HCT116 (cell line): ENCODE data around the gene CSF3R. TPM values are rescaled to one million over a fixed set of nuclear protein-coding genes. Genes with fewer than 3 reads are reported as not detected.
A peak's percentile ranks its signal among the peaks of the same experiment; 100 is the strongest.

Experiments used
- ATAC-seq: fragments of 200-7000 bp; cut with Tn5 transposase; 2 replicates; pipeline ENCODE4 v1.9.1; 2020; ENCODE audit warnings: mild to moderate bottlenecking, moderate library complexity
- BruUV-seq: library from RNA; stranded (reverse); fragments of 400-500 nt; replicated peaks from 2 replicates; lab custom pipeline; 2021; lab: Mats Ljungman, UMichigan
- CTCF ChIA-PET: fragments of 300-600 bp; sonication (Branson Sonifier 250); formaldehyde crosslinking; loops from one replicate; lab custom pipeline; 2021; ENCODE audit warnings: antibody characterized with exemption; lab: Charles Lee
- POLR2A ChIA-PET: fragments of 300-600, 350-600 bp; sonication (Branson Sonifier 250); formaldehyde crosslinking; loops from one replicate; lab custom pipeline; 2021; ENCODE audit warnings: antibody characterized with exemption; lab: Charles Lee
- RAD21 ChIA-PET, 2 experiments: fragments of 300-600 bp; sonication (Branson Sonifier 250); formaldehyde crosslinking; loops; one replicate each; lab custom pipeline; 2023; ENCODE audit warnings: low total read pairs in 2 of 2; ENCODE audit not compliant: uncharacterized antibody in 2 of 2, unreplicated experiment in 2 of 2, low non-redundant PET in 1 of 2; lab: Charles Lee
- DNase-seq: peaks from one replicate; pipeline ENCODE4 v3.0.0-alpha.2; 2010; ENCODE audit warnings: low read depth, low spot score
- H2AFZ ChIP-seq: fragments of 200-600 bp; shearing (Covaris generic), sonication (generic); 2 replicates; pipeline ENCODE4 v1.6.1; 2017; ENCODE audit warnings: low read depth, mixed run types, mixed read lengths, antibody characterized with exemption, low read length; ENCODE audit not compliant: poor library complexity, severe bottlenecking
- H3K27ac ChIP-seq: 2 replicates; pipeline ENCODE4 v1.5.1; 2012; ENCODE audit warnings: low read depth, low read length
- H3K27me3 ChIP-seq: fragments of 200-600 bp; sonication (generic); 2 replicates; pipeline ENCODE4 v1.6.1; 2016; ENCODE audit warnings: mixed run types, low read length, mixed read lengths; ENCODE audit not compliant: insufficient read depth
- H3K36me3 ChIP-seq, 2 experiments: fragments of 200-500 bp in 1 of 2; fragments of 200-600 bp in 1 of 2; sonication (Bioruptor generic) in 1 of 2; sonication (generic) in 1 of 2; 2 replicates each; pipeline versions ENCODE4 v1.5.1 to v1.6.1; 2014 to 2016; ENCODE audit warnings: low read length in 2 of 2, inconsistent platforms in 1 of 2, mixed read lengths in 1 of 2, mixed run types in 1 of 2; ENCODE audit not compliant: insufficient read depth in 2 of 2, control insufficient read depth in 1 of 2
- H3K4me1 ChIP-seq, 2 experiments: fragments of 200-600 bp in 1 of 2; sonication (generic) in 1 of 2; 2 replicates each; pipeline versions ENCODE4 v1.5.1 to v1.6.1; 2012 to 2017; ENCODE audit warnings: low read length in 2 of 2, inconsistent platforms in 1 of 2, mild to moderate bottlenecking in 1 of 2, mixed read lengths in 1 of 2, mixed run types in 1 of 2, moderate library complexity in 1 of 2; ENCODE audit not compliant: insufficient read depth in 2 of 2, control insufficient read depth in 1 of 2
- H3K4me2 ChIP-seq: fragments of 200-600 bp; sonication (generic); 2 replicates; pipeline ENCODE4 v1.6.1; 2017; ENCODE audit warnings: mixed run types, low read length, mixed read lengths
- H3K4me3 ChIP-seq, 2 experiments: fragments of 200-600 bp in 1 of 2; sonication (generic) in 1 of 2; replicated peaks in 1 of 2; 2 replicates each; pipeline ENCODE4 v1.5.1; 2011 to 2016; ENCODE audit warnings: low read length in 2 of 2, control low read depth in 1 of 2, low read depth in 1 of 2, mild to moderate bottlenecking in 1 of 2, mixed read lengths in 1 of 2, mixed run types in 1 of 2
- H3K79me2 ChIP-seq: fragments of 200-600 bp; sonication (generic); 2 replicates; pipeline ENCODE4 v1.6.1; 2017; ENCODE audit warnings: mild to moderate bottlenecking, mixed run types, low read length, moderate library complexity, mixed read lengths; ENCODE audit not compliant: insufficient read depth
- H3K9ac ChIP-seq: fragments of 200-600 bp; sonication (generic); 2 replicates; pipeline ENCODE4 v1.6.1; 2016; ENCODE audit warnings: low read length, mixed read lengths
- H3K9me2 ChIP-seq: fragments of 200-600 bp; sonication (generic), shearing (Covaris generic); 2 replicates; pipeline ENCODE4 v1.6.1; 2017; ENCODE audit warnings: mixed run types, mild to moderate bottlenecking, moderate library complexity; ENCODE audit not compliant: insufficient read depth
- H3K9me3 ChIP-seq, 2 experiments: fragments of 200-500 bp in 1 of 2; fragments of 200-600 bp in 1 of 2; sonication (Bioruptor generic) in 1 of 2; sonication (generic) in 1 of 2; 2 replicates each; pipeline ENCODE4 v1.6.1; 2014 to 2017; ENCODE audit warnings: low read length in 2 of 2, mixed read lengths in 2 of 2, inconsistent platforms in 1 of 2, low read depth in 1 of 2, mild to moderate bottlenecking in 1 of 2, mixed run types in 1 of 2, moderate library complexity in 1 of 2; ENCODE audit not compliant: control insufficient read depth in 1 of 2, insufficient read depth in 1 of 2
- H4K20me1 ChIP-seq: fragments of 200-600 bp; sonication (generic), shearing (Covaris generic); 2 replicates; pipeline ENCODE4 v1.6.1; 2017; ENCODE audit warnings: mixed run types, mild to moderate bottlenecking, moderate library complexity; ENCODE audit not compliant: insufficient read depth
- EZH2phosphoT487 ChIP-seq: fragments of 200-600 bp; IDR thresholded peaks from 2 replicates; pipeline ENCODE4 v1.6.1; 2018; ENCODE audit warnings: antibody characterized with exemption, borderline replicate concordance
- FOSL1 ChIP-seq: IDR thresholded peaks from 2 replicates; pipeline ENCODE4 v1.6.1; 2012; ENCODE audit warnings: low read depth
- RAD21 ChIP-seq: IDR thresholded peaks from 2 replicates; pipeline ENCODE4 v1.6.1; 2012; ENCODE audit warnings: low read depth, mild to moderate bottlenecking
- intact Hi-C: fragments of 100-400 bp; cut with micrococcal nuclease; formaldehyde crosslinking; loops from 2 replicates; pipeline ENCODE4 v1.10.0; 2022
- total RNA-seq: library from RNA; stranded (reverse); gene quantifications from one replicate; pipeline ENCODE4 v1.2.1, GENCODE V29; 2021; ENCODE audit not compliant: unreplicated experiment
- TF ChIP-seq, protein P1 (sequence below): IDR thresholded peaks from 2 replicates; pipeline ENCODE4 v1.6.1; 2012; ENCODE audit warnings: low read depth
- TF ChIP-seq, protein P2 (sequence below), 3 experiments: fragments of 200-600 bp in 1 of 3; sonication (generic) in 1 of 3; IDR thresholded peaks in 2 of 3; conservative IDR thresholded peaks in 1 of 3; 2 replicates each; pipeline ENCODE4 v1.5.1; 2012 to 2017; ENCODE audit warnings: low read depth in 2 of 3, low read length in 2 of 3, antibody characterized with exemption in 1 of 3, borderline replicate concordance in 1 of 3, control low read depth in 1 of 3, mild to moderate bottlenecking in 1 of 3, mixed read lengths in 1 of 3, mixed run types in 1 of 3, moderate library complexity in 1 of 3; ENCODE audit not compliant: insufficient read depth in 1 of 3

CSF3R gene
- total RNA-seq, 1 experiment from 2014 or later: 0.32 TPM

DNA sequence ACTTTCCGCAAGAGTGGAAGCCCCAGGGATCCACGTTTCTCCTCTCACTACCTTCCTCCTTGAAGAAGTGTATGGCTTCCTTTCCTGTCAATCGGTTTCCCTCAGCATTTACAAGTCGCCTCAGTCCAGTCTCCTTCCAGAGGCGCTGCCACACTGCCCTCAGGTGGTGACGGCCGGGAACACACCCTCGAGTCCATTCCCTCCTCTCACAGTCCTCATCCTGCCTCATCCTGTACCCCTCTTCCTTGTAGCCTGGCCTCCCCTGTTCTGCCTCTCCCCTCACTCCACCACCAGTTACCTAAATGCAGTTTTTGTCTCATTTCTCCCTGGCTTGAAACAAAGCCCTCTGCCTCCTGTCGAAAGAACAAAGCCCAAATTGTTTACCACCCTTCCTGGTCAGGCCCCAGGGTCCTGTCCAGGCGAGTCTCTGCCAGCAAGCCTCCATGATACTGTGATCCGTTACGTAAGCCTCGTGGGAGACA is 61.8 kb downstream of the CSF3R start:
- intact Hi-C loops: loop anchor here (1.0 to 5.0 kb wide), 4 partner anchors 52 to 319 kb away; no protein-coding TSS in a partner anchor
- ATAC-seq: peak; percentile 92
- Histone ChIP-seq H4K20me1 (no peaks in the 10 kb centered on the region), H3K27me3 (no peaks in the 10 kb centered on the region), H3K27ac (no peak overlapping the region), H3K9me3 (no peaks in the 10 kb centered on the region), H2AFZ (no peak overlapping the region), H3K4me3 (no peak overlapping the region), H3K36me3 (no peaks in the 10 kb centered on the region), H3K4me1 (peaks cover 6 to 26% of the 10 kb centered on the region in 2 experiments; a peak in 3 of 4 replicates), H3K9ac (no peak overlapping the region), H3K9me2 (no peaks in the 10 kb centered on the region), H3K79me2 (no peaks in the 10 kb centered on the region), H3K4me2 (peak overlapping the region; percentile 3; the same call in 1 of the 2 replicates)
- no TSS peak for BruUV-seq
- DNase-seq: peak; percentile 69
- TF ChIP-seq FOSL1: no peak
- TF ChIP-seq EZH2phosphoT487: no peak
- TF ChIP-seq, protein P1, sequence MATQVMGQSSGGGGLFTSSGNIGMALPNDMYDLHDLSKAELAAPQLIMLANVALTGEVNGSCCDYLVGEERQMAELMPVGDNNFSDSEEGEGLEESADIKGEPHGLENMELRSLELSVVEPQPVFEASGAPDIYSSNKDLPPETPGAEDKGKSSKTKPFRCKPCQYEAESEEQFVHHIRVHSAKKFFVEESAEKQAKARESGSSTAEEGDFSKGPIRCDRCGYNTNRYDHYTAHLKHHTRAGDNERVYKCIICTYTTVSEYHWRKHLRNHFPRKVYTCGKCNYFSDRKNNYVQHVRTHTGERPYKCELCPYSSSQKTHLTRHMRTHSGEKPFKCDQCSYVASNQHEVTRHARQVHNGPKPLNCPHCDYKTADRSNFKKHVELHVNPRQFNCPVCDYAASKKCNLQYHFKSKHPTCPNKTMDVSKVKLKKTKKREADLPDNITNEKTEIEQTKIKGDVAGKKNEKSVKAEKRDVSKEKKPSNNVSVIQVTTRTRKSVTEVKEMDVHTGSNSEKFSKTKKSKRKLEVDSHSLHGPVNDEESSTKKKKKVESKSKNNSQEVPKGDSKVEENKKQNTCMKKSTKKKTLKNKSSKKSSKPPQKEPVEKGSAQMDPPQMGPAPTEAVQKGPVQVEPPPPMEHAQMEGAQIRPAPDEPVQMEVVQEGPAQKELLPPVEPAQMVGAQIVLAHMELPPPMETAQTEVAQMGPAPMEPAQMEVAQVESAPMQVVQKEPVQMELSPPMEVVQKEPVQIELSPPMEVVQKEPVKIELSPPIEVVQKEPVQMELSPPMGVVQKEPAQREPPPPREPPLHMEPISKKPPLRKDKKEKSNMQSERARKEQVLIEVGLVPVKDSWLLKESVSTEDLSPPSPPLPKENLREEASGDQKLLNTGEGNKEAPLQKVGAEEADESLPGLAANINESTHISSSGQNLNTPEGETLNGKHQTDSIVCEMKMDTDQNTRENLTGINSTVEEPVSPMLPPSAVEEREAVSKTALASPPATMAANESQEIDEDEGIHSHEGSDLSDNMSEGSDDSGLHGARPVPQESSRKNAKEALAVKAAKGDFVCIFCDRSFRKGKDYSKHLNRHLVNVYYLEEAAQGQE: no peak
- peak; percentile 98 for TF ChIP-seq RAD21
- TF ChIP-seq, protein P2, sequence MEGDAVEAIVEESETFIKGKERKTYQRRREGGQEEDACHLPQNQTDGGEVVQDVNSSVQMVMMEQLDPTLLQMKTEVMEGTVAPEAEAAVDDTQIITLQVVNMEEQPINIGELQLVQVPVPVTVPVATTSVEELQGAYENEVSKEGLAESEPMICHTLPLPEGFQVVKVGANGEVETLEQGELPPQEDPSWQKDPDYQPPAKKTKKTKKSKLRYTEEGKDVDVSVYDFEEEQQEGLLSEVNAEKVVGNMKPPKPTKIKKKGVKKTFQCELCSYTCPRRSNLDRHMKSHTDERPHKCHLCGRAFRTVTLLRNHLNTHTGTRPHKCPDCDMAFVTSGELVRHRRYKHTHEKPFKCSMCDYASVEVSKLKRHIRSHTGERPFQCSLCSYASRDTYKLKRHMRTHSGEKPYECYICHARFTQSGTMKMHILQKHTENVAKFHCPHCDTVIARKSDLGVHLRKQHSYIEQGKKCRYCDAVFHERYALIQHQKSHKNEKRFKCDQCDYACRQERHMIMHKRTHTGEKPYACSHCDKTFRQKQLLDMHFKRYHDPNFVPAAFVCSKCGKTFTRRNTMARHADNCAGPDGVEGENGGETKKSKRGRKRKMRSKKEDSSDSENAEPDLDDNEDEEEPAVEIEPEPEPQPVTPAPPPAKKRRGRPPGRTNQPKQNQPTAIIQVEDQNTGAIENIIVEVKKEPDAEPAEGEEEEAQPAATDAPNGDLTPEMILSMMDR (IDR thresholded peaks at IDR 0.05 in 2 of 3, conservative IDR thresholded peaks at IDR 0.05 in 1 of 3; ENCODE audit: borderline replicate concordance in 1 of 3, insufficient read depth in 1 of 3, low read depth in 2 of 3, low read length in 2 of 3): peak; percentile 89 to 94 (median 93)
- RAD21 ChIA-PET: no interaction called here
- CTCF ChIA-PET: interaction anchor here (1.4 to 3.0 kb wide), 3 partner anchors 19 to 79 kb away, joined by 3 to 7 read pairs (median 7); no protein-coding TSS in a partner anchor
- POLR2A ChIA-PET: no interaction called here
